Stimulated activated naive CD8-positive, alpha-beta T cell treated with anti-CD3 and anti-CD28 coated beads, Interleukin-15, amount 100 ng/mL, for 72 hours (primary cell): ENCODE data around the gene MRPL12.
"Not testable (repeated sequence)": the region's sequence is repeated elsewhere in the genome, so short reads cannot be mapped to it uniquely, and the experiment has no call there.

ENCODE experiments used
- ATAC-seq: fragments of 150-1000 bp; cut with Tn5 transposase; 2 replicates; pipeline ENCODE4 v1.10.0; 2021; ENCODE audit warnings: mild to moderate bottlenecking, moderate library complexity
- DNase-seq, 2 donors: peaks; one replicate each; pipeline ENCODE4 v3.0.0; 2021 to 2022
- H3K27ac Mint-ChIP-seq, 2 donors: one replicate each; pipeline ENCODE4 v1.8.0; 2022; ENCODE audit warnings: mild to moderate bottlenecking in 2 of 2, mixed read lengths in 2 of 2, moderate library complexity in 2 of 2
- H3K27me3 Mint-ChIP-seq: one replicate; pipeline ENCODE4 v1.8.0; 2022; ENCODE audit warnings: mixed read lengths
- H3K4me1 Mint-ChIP-seq: one replicate; pipeline ENCODE4 v1.8.0; 2022; ENCODE audit warnings: mild to moderate bottlenecking, mixed read lengths
- H3K4me3 Mint-ChIP-seq, 2 donors: one replicate each; pipeline ENCODE4 v1.8.0; 2022; ENCODE audit warnings: mild to moderate bottlenecking in 2 of 2, mixed read lengths in 2 of 2, moderate library complexity in 1 of 2
- H3K9me3 Mint-ChIP-seq, 2 donors: one replicate each; pipeline ENCODE4 v1.8.0; 2022; ENCODE audit warnings: mixed read lengths in 2 of 2

MRPL12 gene

DNA sequence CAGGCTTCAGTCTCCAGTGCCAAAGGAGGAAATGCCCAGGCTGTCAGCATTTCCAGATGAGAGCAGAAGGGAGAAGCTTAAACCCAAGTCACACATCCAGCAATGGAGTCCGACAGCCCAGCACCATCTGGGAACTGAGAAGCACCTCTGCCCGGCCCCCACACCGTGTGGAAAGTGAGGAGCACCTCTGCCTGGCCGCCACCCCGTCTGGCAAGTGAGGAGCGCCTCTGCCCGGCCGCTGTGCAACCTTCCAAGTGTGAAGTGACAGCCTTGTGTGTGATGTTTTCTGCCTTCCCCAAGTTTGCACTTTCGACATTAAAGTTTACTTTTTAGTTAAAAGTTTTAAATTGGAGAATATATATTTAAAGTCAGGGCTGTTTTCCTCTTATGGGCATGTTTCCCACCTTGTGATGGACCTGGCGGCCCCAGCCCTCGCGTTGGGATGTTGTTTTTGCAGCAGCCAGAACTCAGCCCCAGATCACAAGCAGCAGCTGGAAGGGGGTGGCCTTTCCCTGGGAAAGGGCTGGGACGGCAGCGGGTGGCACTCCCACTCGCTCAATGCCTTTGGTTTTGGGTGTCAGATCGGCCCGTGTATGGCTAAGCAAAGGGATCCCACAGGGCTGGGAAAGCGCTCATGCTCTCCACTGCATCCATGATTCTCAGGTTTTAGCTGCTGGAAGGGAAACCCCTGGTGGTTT is 29.5 kb upstream of the MRPL12 start:
- H3K9me3 Mint-ChIP-seq = no peaks in the 10 kb centered on the region
- DNase-seq (no peak), ATAC-seq (no peak)
- no peaks in the 10 kb centered on the region for H3K27me3 Mint-ChIP-seq
- H3K27ac Mint-ChIP-seq = no peak overlapping the region
- no peak overlapping the region for H3K4me3 Mint-ChIP-seq
- peaks cover 38% of the 10 kb centered on the region for H3K4me1 Mint-ChIP-seq

DNA sequence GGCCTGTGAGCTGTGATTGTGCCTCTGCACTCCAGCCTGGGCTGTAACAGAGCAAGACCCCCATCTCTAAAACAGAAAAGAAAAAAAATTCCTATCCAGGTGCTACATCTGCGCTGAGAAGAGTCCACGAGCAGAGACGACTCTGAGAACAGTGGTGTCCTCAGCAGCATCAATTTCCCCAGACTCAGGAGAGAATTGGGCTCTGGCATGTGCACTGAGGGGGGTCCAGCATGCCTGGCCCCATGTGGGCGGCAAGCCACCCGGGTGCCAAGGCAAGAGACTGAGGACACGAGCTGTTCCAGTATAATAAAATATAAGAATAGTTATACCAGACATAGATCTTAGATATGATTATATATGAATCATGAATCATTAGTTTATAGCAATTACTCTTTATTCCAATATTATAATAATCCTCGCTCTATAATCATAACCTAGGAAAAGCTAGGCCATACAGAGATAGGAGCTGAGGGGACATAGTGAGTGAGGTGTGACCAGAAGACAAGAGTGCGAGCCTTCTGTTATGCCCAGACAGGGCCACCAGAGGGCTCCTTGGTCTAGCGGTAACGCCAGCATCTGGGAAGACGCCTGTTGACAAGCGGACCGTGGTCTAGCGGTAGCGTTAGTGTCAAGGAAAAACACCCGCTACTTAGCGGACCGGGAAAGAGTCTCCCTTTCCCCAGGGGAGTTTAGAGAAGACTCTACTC is 27.5 kb upstream of the MRPL12 start:
- not testable (repeated sequence) for H3K27me3 Mint-ChIP-seq, H3K27ac Mint-ChIP-seq, ATAC-seq, H3K9me3 Mint-ChIP-seq, H3K4me3 Mint-ChIP-seq
- peaks cover 24% of the 10 kb centered on the region for H3K4me1 Mint-ChIP-seq
- DNase-seq = peak; percentile 30 to 44

DNA sequence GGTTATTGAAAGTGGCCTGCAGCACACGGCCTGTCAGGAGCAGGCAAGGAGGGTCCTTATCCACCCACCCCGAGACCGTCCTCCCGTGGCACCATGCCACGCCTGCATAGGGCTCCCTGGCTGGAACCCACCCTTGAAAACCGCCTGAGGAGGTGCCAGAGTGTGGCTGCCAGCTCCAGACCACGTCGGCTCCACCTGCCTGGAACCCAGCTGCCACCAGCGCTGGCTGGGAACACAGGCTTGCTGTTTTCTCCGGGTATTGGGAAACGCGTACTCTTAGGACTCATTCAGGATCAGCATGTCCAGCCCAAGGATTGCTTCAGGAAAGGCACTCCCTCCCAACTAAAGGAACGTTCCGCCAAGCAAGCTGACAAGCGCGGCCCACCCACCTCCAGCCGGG is 26.3 kb upstream of the MRPL12 start:
- Mint-ChIP-seq H3K27ac (peak overlapping the region in 1 of 2 donors; percentile 31), H3K4me3 (no peak overlapping the region), H3K27me3 (no peaks in the 10 kb centered on the region), H3K9me3 (no peaks in the 10 kb centered on the region), H3K4me1 (peaks cover 30% of the 10 kb centered on the region)
- DNase-seq (no peak), ATAC-seq (no peak)

DNA sequence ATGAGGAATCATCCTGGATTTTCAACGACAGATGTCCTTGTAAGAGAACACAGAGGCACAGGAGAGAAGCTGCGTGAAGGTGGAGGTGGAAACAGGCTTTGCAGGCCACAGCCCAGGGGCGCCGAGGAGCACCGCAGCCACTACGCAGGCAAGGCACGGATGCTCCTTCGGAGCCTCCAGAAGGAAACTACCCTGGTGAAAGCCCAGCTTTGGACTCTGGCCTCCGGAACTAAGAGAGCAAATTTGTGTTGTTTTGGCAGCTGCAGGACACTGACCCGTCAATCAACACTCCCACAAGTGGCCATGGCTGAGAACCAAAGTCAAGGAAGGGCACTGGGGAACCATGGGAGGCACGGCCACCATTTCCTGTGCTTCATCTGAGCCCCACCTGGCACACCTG is 23.0 kb upstream of the MRPL12 start:
- ATAC-seq (no peak), DNase-seq (no peak)
- peaks cover 35% of the 10 kb centered on the region for H3K4me1 Mint-ChIP-seq
- no peaks in the 10 kb centered on the region for H3K9me3 Mint-ChIP-seq
- H3K4me3 Mint-ChIP-seq = no peak overlapping the region
- H3K27ac Mint-ChIP-seq = no peak overlapping the region
- no peaks in the 10 kb centered on the region for H3K27me3 Mint-ChIP-seq

DNA sequence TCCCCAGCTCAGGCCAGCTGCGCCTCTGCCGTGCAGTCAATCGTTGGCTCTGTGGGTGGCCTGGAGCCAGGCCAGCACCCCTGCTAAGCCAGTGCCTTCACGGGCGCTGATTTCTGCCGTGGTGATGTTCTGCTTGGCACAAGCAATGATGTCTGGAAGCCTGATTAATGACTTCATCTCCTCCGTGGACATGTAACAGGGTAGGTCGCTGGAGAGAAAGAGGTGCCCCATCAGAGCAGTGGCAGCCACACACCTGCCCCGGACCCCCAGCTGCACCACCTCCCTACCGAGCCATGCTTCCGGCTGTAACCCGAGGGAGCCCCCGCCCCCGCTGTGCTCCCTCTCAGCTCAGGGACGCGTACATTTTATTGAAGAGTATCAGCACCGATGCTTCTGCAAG is 21.5 kb upstream of the MRPL12 start:
- Mint-ChIP-seq H3K27me3 (no peaks in the 10 kb centered on the region), H3K27ac (peak overlapping the region in 1 of 2 donors; percentile 48), H3K4me1 (peaks cover 42% of the 10 kb centered on the region), H3K9me3 (no peaks in the 10 kb centered on the region), H3K4me3 (peak overlapping the region in 1 of 2 donors; percentile 64)
- no peak for DNase-seq
- no peak for ATAC-seq

- Mint-ChIP-seq H3K27me3 (no peaks in the 10 kb centered on the region), H3K4me1 (peaks cover 52% of the 10 kb centered on the region), H3K27ac (peak overlapping the region; percentile 81 to 89), H3K9me3 (no peaks in the 10 kb centered on the region), H3K4me3 (peak overlapping the region; percentile 94 to 95)
- ATAC-seq = no peak
- no peak for DNase-seq
Observed at GRCh38 chr17:81682565-81683207, 20.5 kb upstream of the MRPL12 start.

DNA sequence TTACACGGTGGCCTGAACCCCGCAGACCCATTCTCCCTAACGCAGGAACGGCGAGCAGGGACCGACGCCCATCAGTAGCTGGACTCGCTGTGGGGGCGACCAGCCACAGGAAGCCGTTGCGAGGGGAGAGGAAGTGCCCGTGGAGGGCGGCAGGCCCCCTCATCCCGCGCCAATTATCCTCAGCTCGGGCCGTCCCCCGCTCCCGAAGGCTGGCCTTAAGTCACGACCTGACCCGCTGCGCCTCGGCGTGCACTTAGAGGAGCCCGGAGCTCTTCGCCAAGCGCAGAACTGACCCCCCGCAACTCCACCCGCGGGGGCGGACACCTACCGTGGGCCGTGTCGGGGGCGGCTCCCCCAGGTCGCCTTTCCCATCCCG is 20.0 kb upstream of the MRPL12 start:
- Mint-ChIP-seq H3K27ac (peak overlapping the region; percentile 81 to 89), H3K4me1 (peaks cover 53% of the 10 kb centered on the region), H3K9me3 (no peaks in the 10 kb centered on the region), H3K4me3 (peak overlapping the region; percentile 94 to 95), H3K27me3 (no peaks in the 10 kb centered on the region)
- DNase-seq (no peak), ATAC-seq (no peak)

- peak; percentile 97 for ATAC-seq
- Mint-ChIP-seq H3K9me3 (no peaks in the 10 kb centered on the region), H3K4me1 (peaks cover 55% of the 10 kb centered on the region), H3K27me3 (no peaks in the 10 kb centered on the region), H3K4me3 (peak within 1 kb of the TSS; percentile 94 to 95), H3K27ac (peak within 1 kb of the TSS; percentile 93 to 97)
- peak; percentile 98 to 99 for DNase-seq
Observed at GRCh38 chr17:81683584-81684441, 19.4 kb upstream of the MRPL12 start, which contains the start of the genes ARL16 and HGS. ARL16 (minus strand) TSS chr17:81683797; CDS start chr17:81683753, 44 bp downstream. HGS (plus strand) TSS chr17:81684011; CDS start chr17:81684067, 56 bp downstream.

GRCh38 chr17:81684442-81684911 is 18.7 kb upstream of the MRPL12 start:
- Mint-ChIP-seq H3K27me3 (no peaks in the 10 kb centered on the region), H3K4me3 (peak overlapping the region; percentile 94 to 95), H3K4me1 (peaks cover 62% of the 10 kb centered on the region), H3K9me3 (no peaks in the 10 kb centered on the region), H3K27ac (peak overlapping the region; percentile 93 to 97)
- ATAC-seq = peak; percentile 24
- DNase-seq = no peak

DNA sequence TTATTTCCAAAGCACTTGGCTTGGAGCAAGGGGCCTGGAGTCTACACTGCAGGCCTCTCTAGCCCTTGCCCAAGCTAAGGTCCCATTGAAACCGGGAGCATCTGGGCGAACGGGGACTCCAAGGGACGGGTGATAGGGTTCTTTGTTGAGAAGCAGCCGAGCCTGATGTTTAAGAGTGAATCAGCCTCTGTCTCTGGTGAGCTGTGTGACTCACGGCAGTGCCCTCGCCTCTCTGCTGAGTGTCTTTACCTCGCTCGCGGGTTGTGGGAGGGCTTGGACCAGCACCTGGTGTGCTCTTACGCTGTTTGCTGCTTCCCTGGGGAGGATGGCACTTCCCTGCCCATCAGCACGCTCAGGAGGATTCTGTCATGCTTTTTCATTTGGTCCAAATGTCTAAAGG is 18.1 kb upstream of the MRPL12 start:
- ATAC-seq = no peak
- Mint-ChIP-seq H3K27me3 (no peaks in the 10 kb centered on the region), H3K4me3 (peak overlapping the region; percentile 94 to 95), H3K4me1 (peaks cover 63% of the 10 kb centered on the region), H3K27ac (peak overlapping the region in 1 of 2 donors; percentile 97), H3K9me3 (no peaks in the 10 kb centered on the region)
- no peak for DNase-seq

DNA sequence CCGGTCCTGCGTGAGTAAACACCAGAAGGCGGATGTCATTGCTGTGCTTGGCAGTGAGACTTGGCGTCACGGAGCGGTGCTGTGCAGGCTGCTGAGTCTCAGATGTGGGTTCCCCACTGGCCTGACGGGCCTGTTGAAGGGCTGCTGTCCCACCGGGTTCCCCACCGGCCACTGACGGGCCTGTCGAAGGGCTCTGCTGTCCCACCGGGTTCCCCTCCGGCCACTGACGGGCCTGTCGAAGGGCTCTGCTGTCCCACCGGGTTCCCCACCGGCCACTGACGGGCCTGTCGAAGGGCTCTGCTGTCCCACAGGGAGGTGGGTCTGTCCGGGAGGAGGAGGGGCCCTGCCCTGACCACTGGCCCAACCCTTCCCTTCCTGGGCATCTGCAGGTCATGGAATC is 16.6 kb upstream of the MRPL12 start:
- H3K27ac Mint-ChIP-seq = no peak overlapping the region

GRCh38 chr17:81687770-81688541 is 15.2 kb upstream of the MRPL12 start:
- Mint-ChIP-seq H3K9me3 (no peaks in the 10 kb centered on the region), H3K27me3 (no peaks in the 10 kb centered on the region), H3K27ac (peak overlapping the region in 1 of 2 donors; percentile 71), H3K4me1 (peaks cover 46% of the 10 kb centered on the region), H3K4me3 (no peak overlapping the region)
- DNase-seq = no peak
- ATAC-seq = no peak

More for the DNA sequence above, 16.6 kb upstream of the MRPL12 start:
- H3K4me3 Mint-ChIP-seq = no peak overlapping the region
- DNase-seq = no peak
- H3K9me3 Mint-ChIP-seq = no peaks in the 10 kb centered on the region
- no peak for ATAC-seq
- H3K4me1 Mint-ChIP-seq = peaks cover 60% of the 10 kb centered on the region
- no peaks in the 10 kb centered on the region for H3K27me3 Mint-ChIP-seq

DNA sequence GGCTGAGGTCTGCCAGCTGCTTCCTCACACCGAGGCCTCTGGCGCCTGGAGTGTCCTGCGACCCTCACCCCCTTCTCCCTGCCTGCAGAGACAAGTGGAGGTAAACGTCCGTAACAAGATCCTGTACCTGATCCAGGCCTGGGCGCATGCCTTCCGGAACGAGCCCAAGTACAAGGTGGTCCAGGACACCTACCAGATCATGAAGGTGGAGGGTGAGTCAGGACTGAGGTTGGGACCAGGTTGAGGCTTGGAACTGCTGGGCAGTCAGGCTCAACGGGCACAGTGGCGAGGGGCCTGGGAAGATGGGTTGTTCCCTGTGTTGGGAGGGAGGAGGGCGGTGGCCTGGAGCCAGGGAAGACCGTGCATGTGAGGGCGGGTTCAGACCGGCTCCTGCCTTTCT is 14.6 kb upstream of the MRPL12 start:
- no peaks in the 10 kb centered on the region for H3K9me3 Mint-ChIP-seq
- peaks cover 46% of the 10 kb centered on the region for H3K4me1 Mint-ChIP-seq
- no peak overlapping the region for H3K4me3 Mint-ChIP-seq
- ATAC-seq (no peak), DNase-seq (no peak)
- no peaks in the 10 kb centered on the region for H3K27me3 Mint-ChIP-seq
- no peak overlapping the region for H3K27ac Mint-ChIP-seq

GRCh38 chr17:81690066-81690465 is 13.1 kb upstream of the MRPL12 start:
- peak overlapping the region in 1 of 2 donors; percentile 25 for H3K4me3 Mint-ChIP-seq
- no peaks in the 10 kb centered on the region for H3K9me3 Mint-ChIP-seq
- DNase-seq (no peak), ATAC-seq (no peak)
- peaks cover 37% of the 10 kb centered on the region for H3K4me1 Mint-ChIP-seq
- H3K27ac Mint-ChIP-seq = no peak overlapping the region
- H3K27me3 Mint-ChIP-seq = no peaks in the 10 kb centered on the region
